HG02870 (cell line): Measurements from ENCODE around the gene PKHD1.

Experiments
- ATAC-seq: cut with Tn5 transposase; IDR thresholded peaks from one replicate; pipeline ENCODE4 v1.9.1; 2021; ENCODE audit warnings: mild to moderate bottlenecking, moderate library complexity; ENCODE audit not compliant: unreplicated experiment

Gene PKHD1

DNA sequence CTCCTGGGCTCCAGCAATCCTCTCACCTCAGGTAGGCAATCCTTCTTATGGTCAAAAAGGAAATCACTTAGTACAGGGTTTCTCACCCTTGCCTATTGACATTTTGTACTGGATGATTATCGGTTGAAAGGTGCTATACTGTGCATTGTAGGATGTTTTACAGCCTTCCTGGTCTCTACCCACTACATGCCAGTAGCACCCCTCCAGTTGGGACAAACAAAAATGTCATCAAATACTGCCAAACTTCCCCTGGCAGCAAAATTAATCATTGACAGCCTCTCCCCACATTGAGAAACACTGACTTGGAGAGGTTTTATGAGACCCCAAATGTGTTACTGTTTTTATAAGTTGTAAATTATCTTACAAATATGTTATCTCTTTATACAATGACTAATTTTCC, 368.1 kb downstream of the PKHD1 start:
- ATAC-seq = no peak

DNA sequence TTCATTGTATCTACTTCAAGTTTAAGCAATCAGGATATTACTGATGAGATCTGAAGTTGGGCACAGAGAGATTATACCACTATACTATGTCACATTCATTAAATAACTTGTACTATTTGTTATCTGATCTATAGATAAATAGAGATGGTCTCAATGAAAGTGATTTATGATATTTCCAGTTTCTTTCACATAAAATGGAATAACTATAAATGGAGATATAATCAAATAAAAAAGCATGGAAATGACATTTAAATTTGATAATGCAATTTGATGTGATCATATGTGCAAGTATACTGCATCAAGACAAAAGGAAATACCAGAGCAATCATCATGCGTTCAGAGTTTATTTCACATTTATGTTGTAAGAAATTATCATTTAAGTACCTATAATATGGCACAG, 368.9 kb downstream of the PKHD1 start:
- no peak for ATAC-seq

DNA sequence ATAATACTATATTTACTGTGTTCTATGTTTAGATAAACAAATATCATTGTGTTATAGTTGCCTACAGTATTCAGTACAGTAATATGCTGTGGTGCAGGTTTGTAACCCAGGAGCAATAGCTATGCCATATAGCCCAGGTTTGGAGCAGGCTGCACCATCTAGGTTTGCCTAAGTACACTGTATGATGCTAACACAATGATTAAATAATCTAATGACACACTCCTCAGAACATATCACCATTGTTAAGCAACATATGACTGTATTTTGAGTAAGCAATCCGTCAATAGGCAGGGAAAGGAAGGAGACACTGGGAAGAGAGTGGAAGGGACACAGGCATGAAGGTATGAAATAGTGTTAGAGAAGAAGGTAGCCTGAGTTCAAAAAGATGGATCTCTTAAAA, 369.9 kb downstream of the PKHD1 start:
- ATAC-seq = no peak

DNA sequence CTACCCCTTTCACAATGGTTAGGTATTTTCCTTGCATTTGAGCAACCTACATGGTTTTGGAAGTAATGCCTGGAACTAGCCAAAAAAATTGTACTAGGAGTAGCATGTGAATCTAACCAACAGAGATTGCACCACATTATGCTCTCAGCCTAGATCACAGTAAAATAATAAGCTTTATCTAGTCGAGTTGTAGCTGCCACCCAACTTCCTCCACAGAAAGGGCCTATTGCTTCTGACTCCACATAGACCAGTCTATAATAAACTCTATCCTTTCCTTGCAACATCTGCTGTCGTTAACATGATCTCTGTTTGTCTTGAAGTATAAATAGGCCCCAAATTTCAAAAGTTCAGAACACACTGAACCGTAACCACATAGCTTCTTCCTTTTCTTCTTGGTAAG, 375.5 kb downstream of the PKHD1 start:
- ATAC-seq = no peak

DNA sequence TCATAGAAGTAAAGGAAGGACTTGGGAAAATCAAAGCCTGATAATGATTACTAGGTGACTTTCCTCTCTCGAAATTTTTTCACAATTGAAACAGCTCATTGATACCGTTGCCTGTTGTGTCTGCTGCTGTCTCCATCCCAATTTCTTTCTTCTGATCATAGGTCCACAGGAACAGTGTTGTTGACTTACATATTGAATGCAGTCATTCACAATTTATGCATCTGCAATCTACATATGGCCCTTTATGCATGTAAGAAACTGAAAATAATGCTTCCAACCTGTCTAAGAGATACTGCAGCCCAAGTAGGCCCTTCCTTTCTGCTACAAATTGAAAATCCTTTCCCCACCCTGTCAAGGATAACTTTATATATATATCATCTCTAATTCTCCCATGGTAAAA, 381.3 kb downstream of the PKHD1 start:
- no peak for ATAC-seq

DNA sequence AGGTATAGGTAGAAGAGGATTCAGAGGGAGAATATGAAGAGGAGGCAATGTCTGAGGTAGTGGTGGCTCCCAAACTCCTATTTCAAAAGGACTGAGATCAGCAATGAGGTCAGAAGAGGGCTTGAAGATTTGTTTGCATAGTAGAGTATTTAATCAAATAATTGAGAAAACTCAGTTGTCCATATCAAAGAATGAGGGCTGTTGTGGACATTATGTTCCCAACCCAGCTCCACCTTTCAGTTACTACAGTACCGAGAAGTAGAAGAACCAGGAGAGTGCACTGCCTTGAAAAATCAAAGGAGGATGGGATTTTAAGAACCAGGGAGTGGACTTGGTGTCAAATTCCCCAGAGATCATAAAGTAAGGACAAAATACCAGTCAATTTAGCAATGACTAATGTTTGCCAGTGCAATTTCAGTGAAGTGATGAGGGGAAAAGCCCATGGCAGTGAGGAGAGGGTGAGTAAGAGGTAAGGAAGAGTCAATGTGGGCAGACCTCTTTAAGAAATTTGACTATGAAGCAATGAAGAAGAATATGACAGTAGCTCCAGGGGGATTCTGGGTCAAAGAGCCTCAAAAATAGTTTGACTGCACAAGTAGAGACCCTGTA, 382.4 kb downstream of the PKHD1 start:
- no peak for ATAC-seq

DNA sequence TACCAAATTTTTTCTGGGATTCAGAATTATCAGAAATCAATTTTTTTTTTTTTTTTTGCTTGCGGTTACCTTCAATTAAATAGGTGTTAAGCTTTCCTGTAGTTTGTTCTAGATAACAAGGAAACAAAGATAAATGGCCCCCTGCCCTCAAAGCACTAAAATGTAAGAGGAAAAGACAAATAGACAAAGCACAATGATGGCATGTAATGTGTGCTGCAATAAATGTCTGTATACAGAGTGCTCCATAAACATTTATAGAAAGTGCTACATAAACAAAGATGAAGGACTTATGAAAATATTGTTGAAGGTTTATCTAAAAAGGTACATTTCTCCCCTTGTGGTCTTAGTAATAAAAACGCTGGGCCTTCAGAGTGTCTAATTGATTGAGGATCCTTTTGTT, 384.6 kb downstream of the PKHD1 start:
- no peak for ATAC-seq

DNA sequence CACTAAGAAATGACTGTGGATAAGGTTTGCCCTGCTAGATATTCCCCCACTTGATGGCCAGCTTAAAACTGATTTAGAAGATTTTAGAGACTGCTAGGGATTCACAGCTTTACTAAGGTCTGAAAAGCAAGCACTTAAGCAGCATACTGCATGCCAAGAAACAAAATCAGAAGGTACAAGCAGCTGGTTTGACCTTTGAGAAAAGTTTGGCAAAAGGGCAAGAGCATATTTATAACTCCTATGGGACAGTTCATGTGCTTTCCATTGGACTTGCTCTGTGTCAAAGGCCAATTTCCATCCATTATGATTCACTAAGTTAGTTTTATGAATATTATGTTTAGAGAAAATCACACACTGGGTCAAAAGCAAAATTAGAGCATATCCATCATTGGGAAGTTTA, 402.8 kb downstream of the PKHD1 start:
- no peak for ATAC-seq

DNA sequence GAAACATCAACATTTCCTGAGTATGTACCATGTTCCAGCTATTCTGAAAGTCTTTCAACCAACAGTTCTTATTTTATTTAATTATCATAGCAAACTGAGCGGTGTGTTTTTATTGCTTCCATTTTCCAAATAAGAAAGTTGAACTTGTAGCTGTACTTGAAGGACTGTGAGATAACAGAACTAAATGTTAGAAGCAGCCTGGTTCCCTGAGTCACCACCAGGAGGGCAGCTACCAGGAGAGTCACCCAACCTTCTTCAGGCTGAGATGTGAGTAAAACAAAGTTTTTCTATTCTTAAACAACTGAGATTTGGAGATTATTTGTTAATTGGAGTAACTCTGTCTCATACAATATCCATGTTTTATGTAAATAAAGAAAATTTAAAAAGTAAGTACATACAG, 403.4 kb downstream of the PKHD1 start:
- ATAC-seq = no peak

DNA sequence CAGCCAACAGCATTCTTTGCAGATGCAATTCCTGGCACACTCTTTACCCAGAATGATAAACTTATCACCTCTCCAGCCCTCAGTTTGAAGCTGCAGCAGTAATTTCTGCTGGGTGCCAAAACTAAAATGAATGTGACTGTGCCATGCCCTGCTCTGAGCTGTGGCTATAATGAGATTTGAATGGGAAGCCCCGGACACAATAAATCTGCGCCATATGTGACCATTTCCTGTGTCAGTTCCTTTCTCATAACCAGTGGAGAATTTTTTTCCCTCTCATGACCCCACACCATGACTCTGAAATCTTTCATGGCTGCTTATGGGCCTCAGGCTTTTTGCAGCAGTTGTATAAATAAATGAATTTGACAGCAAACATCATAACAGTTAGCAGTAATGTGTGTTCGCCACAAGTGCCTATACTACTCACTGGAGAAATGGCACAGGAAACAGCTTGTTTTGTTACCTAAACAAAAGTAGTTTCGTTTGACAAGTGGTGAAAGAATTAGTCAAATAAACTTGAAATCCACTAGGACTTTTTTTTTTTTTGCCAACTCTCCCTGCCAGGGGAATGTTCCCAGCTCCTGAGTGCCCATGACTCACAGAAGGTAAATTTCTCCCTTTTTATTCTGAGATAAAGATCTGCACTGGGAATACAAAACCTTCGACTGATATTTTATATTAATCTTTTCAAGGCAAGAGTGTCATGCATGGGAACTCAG, 408.4 kb downstream of the PKHD1 start:
- ATAC-seq = peak; percentile 88

DNA sequence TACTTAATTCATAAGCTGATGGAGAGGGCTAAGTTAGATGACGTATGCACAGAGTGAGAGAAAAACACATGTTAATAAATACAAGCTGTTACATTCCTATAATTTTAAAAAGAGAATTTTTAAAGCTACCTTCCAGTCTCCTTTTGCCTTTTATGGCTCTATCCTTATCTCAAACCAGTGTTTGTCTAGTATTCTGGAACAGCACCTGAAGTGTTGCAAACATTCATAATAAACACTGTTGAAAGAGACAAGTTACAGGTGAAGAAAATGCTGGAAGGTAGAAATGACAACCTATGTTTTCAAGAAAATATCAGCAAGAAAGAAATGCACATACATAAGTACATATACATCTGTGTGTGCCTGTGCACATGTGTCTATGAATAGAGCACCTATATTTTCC, 409.1 kb downstream of the PKHD1 start:
- no peak for ATAC-seq

DNA sequence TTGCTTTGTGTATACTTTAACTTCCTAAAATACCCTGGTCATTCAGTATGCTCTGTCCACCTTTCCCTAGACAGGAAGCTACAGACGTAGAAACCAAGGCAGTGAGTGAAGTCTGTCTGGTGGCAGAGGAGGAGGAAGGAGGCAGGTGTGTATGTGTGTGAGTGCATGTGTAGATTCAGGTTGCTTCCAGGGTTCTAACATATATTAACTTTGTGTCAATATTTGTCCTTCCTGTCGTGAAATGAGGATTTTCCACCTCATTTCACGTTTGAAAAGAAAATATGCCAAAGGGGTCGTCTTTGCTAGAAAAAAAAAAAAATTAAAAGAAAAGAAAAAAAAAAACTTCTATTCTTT, 411.5 kb downstream of the PKHD1 start:
- no peak for ATAC-seq

DNA sequence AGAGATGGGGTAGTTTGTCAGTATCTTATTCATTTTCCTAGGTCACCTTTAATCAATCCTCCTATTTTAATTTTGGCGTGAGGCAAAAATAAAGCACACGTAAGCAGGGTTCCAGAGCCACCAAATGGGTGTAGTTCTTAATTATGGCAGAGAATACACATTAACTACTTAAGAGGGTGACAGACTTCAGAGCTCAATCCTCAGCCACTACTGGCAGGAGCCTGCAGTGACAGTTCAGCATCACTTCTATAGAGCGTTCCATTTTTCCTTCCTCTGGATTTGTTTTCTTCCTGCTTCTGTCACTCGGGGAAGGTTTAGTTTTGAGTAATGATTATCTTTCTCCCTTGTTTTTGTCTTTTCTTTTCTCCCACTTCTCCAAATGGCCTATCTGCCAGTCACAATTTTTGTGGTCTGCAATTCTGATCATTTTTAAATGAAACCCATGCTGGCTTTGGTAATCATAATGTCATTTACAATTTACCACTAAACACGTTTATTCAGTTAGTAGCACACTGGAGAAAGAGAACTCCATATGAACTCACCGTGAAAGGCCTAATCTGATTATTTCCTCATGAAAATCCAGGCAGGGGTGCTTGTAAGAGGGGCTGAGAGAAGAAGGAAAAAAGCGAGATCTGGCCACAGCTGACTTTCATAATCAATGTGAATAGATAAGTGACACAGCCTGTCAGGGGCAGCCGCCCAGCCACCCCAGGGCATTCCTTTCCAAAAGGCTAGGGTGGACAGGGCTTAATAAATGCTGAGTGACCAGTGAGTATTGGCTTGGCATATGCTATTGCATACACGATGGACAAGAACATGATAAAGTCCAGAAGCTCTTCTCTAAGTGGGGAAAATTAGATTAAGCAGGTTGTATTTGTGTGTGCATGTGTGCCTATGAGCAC, 412.1 kb downstream of the PKHD1 start:
- ATAC-seq = no peak

DNA sequence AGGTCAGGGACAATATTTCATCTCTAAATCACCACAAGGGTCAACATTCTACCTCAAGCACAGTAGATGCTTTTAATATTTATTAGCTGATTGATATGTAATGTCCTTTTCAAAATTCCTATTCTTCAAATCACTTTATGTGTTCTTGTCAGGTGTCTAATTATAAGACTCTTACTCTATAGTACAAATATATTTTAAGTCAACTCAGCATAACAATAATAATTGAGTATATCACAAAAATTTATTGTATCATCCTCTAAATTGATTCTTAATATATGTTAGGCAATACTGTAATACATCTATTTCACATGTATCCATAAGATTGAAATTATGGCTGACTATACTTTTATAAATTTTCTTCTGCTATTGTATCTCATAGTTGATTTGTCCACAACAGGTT, 423.9 kb downstream of the PKHD1 start:
- no peak for ATAC-seq

DNA sequence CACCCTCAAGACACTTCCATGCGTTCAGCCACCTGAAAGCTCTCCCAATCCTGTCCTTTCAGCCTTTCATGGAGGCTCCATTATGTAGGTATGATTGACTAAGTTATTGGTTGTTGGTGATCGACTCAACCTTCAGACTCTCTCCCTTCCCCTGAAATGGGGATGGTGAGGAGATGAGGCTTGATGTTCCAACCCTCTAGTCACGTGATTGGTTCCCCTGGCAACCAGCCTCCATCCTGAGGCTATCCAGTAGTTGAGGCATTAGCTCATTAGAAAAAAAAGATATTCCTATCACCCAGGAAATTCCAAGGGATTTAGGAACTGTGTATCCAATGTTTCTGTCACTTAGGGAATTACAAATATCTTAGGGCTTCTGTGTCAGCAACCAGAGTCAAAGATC, 426.6 kb downstream of the PKHD1 start:
- no peak for ATAC-seq

DNA sequence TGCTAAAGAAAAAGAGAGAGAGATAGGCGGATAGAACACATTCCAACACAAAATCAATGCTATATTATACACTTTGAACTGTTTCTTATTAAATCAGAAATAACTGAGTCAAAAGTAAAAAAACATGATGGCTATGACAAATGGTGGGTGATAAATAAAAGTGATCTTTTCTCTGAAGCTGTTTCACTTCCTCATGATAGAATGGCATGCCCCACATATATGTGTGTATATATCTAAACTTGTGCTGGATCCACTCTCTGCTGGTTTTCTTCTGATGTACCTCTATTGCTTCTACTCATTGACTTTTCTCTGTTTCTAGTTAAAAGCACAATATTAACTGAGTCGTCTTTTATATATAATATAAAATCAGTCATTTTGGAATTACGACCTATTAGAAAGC, 429.9 kb downstream of the PKHD1 start:
- ATAC-seq = no peak

DNA sequence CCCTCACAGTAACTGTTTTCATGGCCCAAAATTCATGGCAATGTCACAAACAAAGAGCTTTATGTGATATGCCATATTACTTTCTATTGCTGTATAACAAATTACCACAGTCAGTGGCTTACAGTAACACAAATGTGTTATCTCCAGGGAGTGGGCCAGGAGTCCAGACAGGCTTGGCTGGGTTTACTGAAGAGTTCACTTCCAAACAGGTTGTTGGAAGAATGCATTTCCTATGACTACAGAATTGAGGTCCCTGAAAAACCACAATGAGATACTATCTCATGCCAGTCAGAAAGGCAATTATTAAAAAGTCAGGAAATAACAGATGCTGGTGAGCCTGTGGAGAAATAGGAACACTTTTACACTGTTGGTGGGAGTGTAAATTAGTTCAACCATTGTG, 431.9 kb downstream of the PKHD1 start:
- no peak for ATAC-seq

DNA sequence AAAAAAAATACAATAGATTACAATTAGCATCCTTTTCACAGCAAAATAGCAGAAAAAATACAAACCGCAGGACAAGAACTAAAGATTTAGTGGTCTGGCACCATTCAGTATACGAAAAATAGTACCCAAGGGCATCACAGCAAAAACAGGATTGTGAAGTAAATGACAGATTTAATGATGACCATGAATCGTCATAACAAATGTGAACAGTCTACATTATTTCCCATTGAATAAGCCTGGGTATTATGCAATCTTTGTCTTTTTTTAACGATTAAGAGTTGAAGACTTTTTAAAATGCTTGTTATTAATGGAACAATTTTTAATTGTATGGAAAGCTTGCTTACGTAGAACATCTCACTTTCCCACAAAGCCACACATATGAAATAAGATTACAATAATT, 432.8 kb downstream of the PKHD1 start:
- no peak for ATAC-seq

DNA sequence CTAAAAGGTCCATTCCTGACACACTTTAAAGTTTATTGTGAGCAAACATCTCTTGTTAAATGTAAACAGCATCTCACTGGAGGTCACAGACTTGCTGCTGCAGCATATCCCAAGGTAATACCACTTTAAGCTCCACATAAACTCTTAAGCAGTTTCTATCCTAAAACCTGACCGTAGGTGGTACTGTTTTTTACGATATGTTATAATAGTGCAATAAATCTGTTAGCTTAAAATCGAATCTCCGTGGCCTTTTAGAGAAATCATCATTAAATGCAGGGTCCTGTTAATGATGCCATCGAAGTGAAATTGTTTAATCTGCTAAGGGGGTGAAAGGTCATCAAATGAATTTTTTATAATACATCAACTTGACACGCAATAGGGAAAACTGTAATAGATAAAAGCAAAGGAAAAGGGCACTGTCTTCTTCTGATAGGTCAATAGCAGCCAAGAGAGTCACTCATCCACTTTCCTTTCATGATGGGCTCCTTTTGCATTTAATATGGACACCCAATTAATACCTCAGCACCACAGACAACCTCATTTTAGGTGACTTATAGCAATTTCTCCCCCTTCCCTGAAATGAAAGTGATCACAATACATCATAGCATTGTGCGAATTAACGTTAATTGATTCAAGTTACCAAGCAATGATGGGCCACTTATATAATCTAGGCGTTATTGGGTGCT, 436.1 kb downstream of the PKHD1 start:
- no peak for ATAC-seq

DNA sequence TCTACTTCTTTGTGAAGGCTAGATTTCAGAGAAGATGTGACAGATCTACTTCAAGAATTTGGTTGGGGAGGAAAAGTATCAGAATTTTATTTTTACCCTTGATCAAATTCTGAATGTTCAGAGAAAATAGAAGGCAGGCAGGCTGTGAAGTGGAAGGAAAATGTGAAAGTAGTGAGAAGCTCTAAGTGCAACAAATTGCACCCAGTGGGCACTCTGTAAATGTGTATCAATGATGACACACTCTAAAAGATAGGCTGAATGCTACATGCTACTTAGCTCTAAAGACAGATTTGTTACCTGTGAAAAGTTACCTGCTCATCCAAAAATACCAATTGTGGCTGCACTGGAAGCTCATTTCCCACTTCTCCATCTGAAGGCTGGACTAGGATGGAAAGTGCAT, 438.6 kb downstream of the PKHD1 start:
- no peak for ATAC-seq

DNA sequence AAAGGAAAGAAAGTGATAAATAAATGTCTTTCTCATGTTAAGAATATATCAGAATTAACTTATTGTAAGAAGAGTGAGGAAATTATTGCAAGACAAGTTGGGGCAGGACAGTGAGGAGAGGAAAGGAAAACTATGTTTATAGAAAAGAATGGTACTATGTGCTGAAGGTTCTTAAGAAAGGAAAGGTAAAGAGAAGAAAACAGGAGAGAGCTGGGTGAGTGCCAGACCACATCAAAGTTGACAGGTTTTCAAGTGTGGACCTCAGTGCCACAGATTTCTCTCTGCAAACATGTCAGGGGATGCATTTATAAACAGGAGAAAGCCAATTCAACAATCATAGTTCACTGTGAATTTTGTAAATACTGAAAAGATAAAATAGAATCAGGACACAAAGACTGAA, 439.2 kb downstream of the PKHD1 start:
- no peak for ATAC-seq

DNA sequence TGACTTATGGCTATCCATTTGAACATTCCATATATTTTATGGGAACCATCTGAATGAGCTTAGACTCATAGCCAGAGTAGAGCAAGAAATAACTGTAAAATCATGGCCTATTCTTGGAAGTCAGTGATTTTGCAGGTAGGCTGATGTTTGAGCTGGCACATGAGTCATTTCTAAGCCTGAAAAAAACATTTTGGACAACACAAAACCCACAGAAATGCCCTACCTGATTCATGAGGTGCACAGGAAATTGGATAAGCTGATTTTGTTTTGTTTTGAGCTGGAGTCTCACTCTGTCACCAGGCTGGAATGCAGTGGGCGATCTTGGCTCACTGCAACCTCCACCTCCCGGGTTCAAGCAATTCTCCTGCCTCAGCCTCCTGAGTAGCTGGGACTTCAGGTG, 443.0 kb downstream of the PKHD1 start:
- ATAC-seq = no peak
